ENCODE data around the gene RASGRP2. TPM values are rescaled to one million over a fixed set of nuclear protein-coding genes. Genes with fewer than 3 reads are reported as not detected.
A peak's percentile ranks its signal among the peaks of the same experiment; 100 is the strongest.

Gene RASGRP2
- total RNA-seq, 4 donors from 2014 or later = 3.2 to 72.8 (median 23.3) TPM

DNA sequence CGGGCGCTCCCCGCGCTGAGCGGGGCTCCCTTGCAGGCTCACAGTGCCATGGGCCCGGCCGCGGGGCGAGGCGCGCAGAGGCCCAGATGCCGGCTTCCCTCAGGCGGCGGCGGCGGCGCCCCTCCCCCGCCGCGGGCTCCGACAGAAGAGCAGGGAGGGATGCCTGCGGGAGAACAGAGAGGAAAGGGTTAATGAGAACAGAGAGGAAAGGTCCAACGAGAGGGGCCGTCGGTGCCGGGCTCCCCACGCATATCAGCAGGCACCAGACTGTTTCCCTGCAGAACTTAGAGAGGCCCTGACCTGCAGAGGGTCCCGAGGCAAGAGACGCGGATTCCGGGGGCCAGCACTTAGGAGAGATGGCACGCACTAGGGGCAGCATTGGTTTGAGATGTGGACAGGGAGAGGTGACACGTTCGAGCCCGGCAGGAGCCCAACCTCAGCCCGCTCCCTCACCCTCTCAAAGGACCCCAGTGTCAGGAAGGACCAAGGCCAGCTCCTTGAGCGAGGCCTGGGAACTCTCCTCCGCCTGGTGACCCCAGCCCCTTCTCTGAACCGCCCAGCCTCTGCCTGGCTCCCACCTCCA, 30.1 kb downstream of the RASGRP2 start:
- intact Hi-C loops (cut with DNase I; ENCODE audit: low total_unique reads) = no loop called here
- TF ChIP-seq, protein P1, sequence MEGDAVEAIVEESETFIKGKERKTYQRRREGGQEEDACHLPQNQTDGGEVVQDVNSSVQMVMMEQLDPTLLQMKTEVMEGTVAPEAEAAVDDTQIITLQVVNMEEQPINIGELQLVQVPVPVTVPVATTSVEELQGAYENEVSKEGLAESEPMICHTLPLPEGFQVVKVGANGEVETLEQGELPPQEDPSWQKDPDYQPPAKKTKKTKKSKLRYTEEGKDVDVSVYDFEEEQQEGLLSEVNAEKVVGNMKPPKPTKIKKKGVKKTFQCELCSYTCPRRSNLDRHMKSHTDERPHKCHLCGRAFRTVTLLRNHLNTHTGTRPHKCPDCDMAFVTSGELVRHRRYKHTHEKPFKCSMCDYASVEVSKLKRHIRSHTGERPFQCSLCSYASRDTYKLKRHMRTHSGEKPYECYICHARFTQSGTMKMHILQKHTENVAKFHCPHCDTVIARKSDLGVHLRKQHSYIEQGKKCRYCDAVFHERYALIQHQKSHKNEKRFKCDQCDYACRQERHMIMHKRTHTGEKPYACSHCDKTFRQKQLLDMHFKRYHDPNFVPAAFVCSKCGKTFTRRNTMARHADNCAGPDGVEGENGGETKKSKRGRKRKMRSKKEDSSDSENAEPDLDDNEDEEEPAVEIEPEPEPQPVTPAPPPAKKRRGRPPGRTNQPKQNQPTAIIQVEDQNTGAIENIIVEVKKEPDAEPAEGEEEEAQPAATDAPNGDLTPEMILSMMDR (IDR thresholded peaks at IDR 0.05) = no peak
- TF ChIP-seq POLR2A (IDR thresholded peaks at IDR 0.05) = no peak
- H3K9me3 ChIP-seq = no peaks in the 10 kb centered on the region
- H3K36me3 ChIP-seq = no peaks in the 10 kb centered on the region
- peaks cover 32 to 66% of the 10 kb centered on the region in 2 donors for H3K27me3 ChIP-seq
- no peak overlapping the region for H3K4me3 ChIP-seq
- H3K4me1 ChIP-seq = peaks cover 0 to 13% of the 10 kb centered on the region in 2 donors
- no peak for DNase-seq
- no peak overlapping the region for H3K27ac ChIP-seq

DNA sequence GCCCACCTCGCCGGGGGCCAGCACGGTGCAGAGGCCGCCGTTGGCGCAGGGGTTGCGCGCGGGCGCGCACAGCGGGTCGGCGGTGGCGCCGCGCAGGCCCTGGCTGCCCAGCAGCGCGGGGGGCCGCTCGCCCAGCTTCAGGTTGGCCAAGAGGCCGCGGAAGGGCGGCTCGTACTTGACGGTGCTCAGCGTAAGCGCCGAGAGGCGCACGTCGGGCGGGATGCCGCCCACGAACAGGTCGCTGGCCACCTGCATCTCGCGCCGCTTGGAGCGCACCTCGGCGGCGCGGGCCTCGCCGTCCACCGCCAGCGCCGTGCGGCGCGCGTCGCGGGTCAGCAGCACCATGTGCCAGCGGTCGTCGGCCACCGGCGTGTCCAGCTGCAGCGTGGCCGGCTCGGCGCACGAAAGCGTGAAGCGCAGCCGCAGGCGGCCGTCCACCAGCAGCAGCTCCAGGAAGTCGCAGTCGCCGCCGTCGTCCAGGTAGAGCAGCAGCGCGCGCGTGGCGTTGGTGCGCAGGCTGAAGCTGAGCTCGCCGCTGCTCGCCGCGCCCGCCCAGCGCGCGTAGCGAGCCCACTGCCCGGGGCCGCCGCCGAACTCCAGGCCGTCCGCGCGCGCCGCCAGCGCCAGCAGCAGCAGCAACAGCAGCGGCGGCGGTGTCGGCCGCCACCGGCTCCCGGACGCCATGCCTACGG, 30.8 kb downstream of the RASGRP2 start:
- Histone ChIP-seq H3K36me3 (no peaks in the 10 kb centered on the region), H3K27me3 (peaks cover 32 to 60% of the 10 kb centered on the region in 2 donors), H3K4me1 (peaks cover 0 to 13% of the 10 kb centered on the region in 2 donors), H3K4me3 (no peak overlapping the region), H3K9me3 (no peaks in the 10 kb centered on the region), H3K27ac (no peak overlapping the region)
- intact Hi-C loops (cut with DNase I; ENCODE audit: low total_unique reads) = no loop called here
- no peak for TF ChIP-seq POLR2A (IDR thresholded peaks at IDR 0.05)
- TF ChIP-seq, protein P1 (IDR thresholded peaks at IDR 0.05) = no peak
- DNase-seq = peak in 1 of 2 donors; percentile 42

DNA sequence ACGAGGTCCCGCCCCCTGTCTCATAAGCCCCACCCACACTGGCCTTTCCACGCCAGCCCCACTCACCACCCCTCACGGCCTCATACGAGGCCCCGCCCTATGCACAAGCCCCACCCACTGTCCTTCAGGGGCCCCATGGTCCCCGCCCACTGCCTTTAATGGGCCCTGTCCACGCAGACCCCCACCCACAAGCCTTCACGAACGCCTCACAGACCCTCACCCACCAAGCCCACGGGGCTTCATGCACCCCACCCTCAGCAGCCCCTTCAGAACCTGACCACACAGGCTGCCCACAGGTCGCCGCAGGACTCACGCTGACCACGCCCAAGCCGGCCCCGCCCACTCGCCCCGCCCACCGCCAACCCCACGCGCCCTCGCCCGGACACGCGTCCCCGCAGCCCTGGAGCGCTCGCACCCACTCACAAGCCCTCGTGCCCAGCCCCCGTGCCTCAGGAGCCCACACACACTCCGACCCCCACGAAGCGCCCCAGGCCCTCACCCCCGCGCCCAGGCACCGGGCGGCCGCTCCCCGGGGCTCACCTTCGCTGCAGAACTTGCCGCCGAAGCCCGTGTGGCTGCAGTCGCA, 31.4 kb downstream of the RASGRP2 start:
- Histone ChIP-seq H3K27me3 (peaks cover 32 to 60% of the 10 kb centered on the region in 2 donors), H3K9me3 (no peaks in the 10 kb centered on the region), H3K36me3 (no peaks in the 10 kb centered on the region), H3K4me3 (no peak overlapping the region), H3K4me1 (peaks cover 0 to 13% of the 10 kb centered on the region in 2 donors), H3K27ac (no peak overlapping the region)
- intact Hi-C loops (cut with DNase I; ENCODE audit: low total_unique reads) = no loop called here
- TF ChIP-seq, protein P1 (IDR thresholded peaks at IDR 0.05) = no peak
- TF ChIP-seq POLR2A (IDR thresholded peaks at IDR 0.05) = no peak
- DNase-seq = no peak

DNA sequence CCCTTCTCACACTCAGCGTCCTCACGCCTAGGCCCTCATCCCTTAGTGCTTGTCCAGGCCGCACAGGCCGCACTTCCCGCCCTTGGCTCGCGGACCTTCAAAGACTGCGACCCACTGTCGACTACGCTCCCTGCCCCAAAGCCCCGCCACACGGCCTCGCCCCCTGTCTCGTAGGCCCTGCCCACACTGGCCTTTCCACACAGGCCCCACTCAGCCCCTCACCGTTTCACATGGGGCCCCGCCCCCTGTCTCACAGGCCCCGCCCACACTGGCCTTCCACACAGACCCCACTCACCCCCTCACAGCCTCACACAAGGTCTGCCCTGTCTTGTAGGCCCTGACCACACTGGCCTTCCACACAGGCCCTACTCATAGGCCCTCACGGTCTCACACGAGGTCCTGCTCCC, 32.0 kb downstream of the RASGRP2 start:
- Histone ChIP-seq H3K4me3 (no peak overlapping the region), H3K27ac (no peak overlapping the region), H3K36me3 (no peaks in the 10 kb centered on the region), H3K4me1 (peaks cover 0 to 13% of the 10 kb centered on the region in 2 donors), H3K9me3 (no peaks in the 10 kb centered on the region), H3K27me3 (peaks cover 32 to 58% of the 10 kb centered on the region in 2 donors)
- DNase-seq = no peak
- intact Hi-C loops (cut with DNase I; ENCODE audit: low total_unique reads) = no loop called here
- TF ChIP-seq, protein P1 (IDR thresholded peaks at IDR 0.05) = no peak
- TF ChIP-seq POLR2A (IDR thresholded peaks at IDR 0.05) = no peak
